NT2/D1 (cell line): ENCODE results near the gene ZDHHC24.

Source experiments
- YY1 ChIP-seq: IDR thresholded peaks from 2 replicates; pipeline ENCODE4 v1.6.1; 2011; ENCODE audit not compliant: insufficient read length, insufficient read depth
- ZNF274 ChIP-seq: IDR thresholded peaks from 2 replicates; pipeline ENCODE4 v1.6.1; 2011; ENCODE audit warnings: mild to moderate bottlenecking, low read depth, low read length

GRCh38 chr11:66530927-66531709 is 14.7 kb downstream of the ZDHHC24 start:
- TF ChIP-seq YY1 (no peak), ZNF274 (no peak)
